KMS-11 (cell line): ENCODE data around the gene CRELD2.

Experiments used
- H2AFZ ChIP-seq: fragments of 200-600 bp; sonication (generic); 2 replicates; pipeline ENCODE4 v1.6.1; 2016; ENCODE audit warnings: antibody characterized with exemption, mixed run types, low read depth
- H3K27ac ChIP-seq: fragments of 200-600 bp; sonication (generic); 2 replicates; pipeline ENCODE4 v1.6.1; 2016; ENCODE audit warnings: mild to moderate bottlenecking, mixed run types
- H3K27me3 ChIP-seq: fragments of 200-600 bp; sonication (generic); 2 replicates; pipeline ENCODE4 v1.6.1; 2017; ENCODE audit warnings: mild to moderate bottlenecking, low read depth, mixed run types, moderate library complexity; ENCODE audit not compliant: insufficient read depth
- H3K36me3 ChIP-seq: fragments of 200-600 bp; sonication (generic); 2 replicates; pipeline ENCODE4 v1.6.1; 2017; ENCODE audit warnings: mild to moderate bottlenecking, mixed run types; ENCODE audit not compliant: insufficient read depth
- H3K4me1 ChIP-seq: fragments of 200-600 bp; sonication (generic); 2 replicates; pipeline ENCODE4 v1.6.1; 2016; ENCODE audit warnings: mild to moderate bottlenecking, low read depth, mixed run types; ENCODE audit not compliant: poor library complexity, severe bottlenecking
- H3K4me2 ChIP-seq: fragments of 200-600 bp; sonication (generic); 2 replicates; pipeline ENCODE4 v1.7.0; 2016; ENCODE audit warnings: mild to moderate bottlenecking, mixed run types
- H3K4me3 ChIP-seq: fragments of 200-600 bp; sonication (generic); IDR thresholded peaks from 2 replicates; pipeline ENCODE4 v1.6.1; 2017; ENCODE audit warnings: low read depth, low read length, mixed read lengths; ENCODE audit not compliant: insufficient read depth
- H3K79me2 ChIP-seq: fragments of 200-600 bp; sonication (generic); 2 replicates; pipeline ENCODE4 v1.6.1; 2016; ENCODE audit warnings: low read depth, mixed run types; ENCODE audit not compliant: insufficient read depth
- H3K9ac ChIP-seq: fragments of 200-600 bp; sonication (generic); 2 replicates; pipeline ENCODE4 v1.6.1; 2016; ENCODE audit warnings: mild to moderate bottlenecking, mixed run types
- H4K20me1 ChIP-seq: fragments of 200-600 bp; sonication (generic); 2 replicates; pipeline ENCODE4 v1.6.1; 2016; ENCODE audit warnings: mild to moderate bottlenecking, mixed run types; ENCODE audit not compliant: insufficient read depth
- CTCF ChIP-seq: fragments of 200-600 bp; sonication (generic); conservative IDR thresholded peaks from 2 replicates; pipeline ENCODE4 v1.6.1; 2017; ENCODE audit warnings: low read depth, mild to moderate bottlenecking, antibody characterized with exemption, low read length, moderate library complexity, mixed read lengths

CRELD2 gene

GRCh38 chr22:49910229-49911155 is 7.9 kb upstream of the CRELD2 start:
- Histone ChIP-seq H2AFZ (no peak overlapping the region), H3K4me1 (no peaks in the 10 kb centered on the region), H3K9ac (no peak overlapping the region), H3K27ac (no peak overlapping the region), H3K4me3 (no peak overlapping the region), H4K20me1 (no peaks in the 10 kb centered on the region), H3K79me2 (no peaks in the 10 kb centered on the region), H3K4me2 (no peak overlapping the region), H3K36me3 (no peaks in the 10 kb centered on the region), H3K27me3 (no peaks in the 10 kb centered on the region)
- no peak for TF ChIP-seq CTCF

- TF ChIP-seq CTCF: no peak
- no peaks in the 10 kb centered on the region for H3K4me1 ChIP-seq
- no peaks in the 10 kb centered on the region for H3K36me3 ChIP-seq
- H2AFZ ChIP-seq: no peak overlapping the region
- H3K4me2 ChIP-seq: no peak overlapping the region
- H3K4me3 ChIP-seq: no peak overlapping the region
- no peaks in the 10 kb centered on the region for H3K27me3 ChIP-seq
- H3K27ac ChIP-seq: no peak overlapping the region
- H3K9ac ChIP-seq: no peak overlapping the region
- no peaks in the 10 kb centered on the region for H3K79me2 ChIP-seq
- no peaks in the 10 kb centered on the region for H4K20me1 ChIP-seq
Observed at GRCh38 chr22:49911881-49912625, 6.4 kb upstream of the CRELD2 start.

GRCh38 chr22:49913026-49913425 is 5.4 kb upstream of the CRELD2 start:
- Histone ChIP-seq H3K9ac (no peak overlapping the region), H3K27me3 (no peaks in the 10 kb centered on the region), H3K4me2 (no peak overlapping the region), H2AFZ (no peak overlapping the region), H3K79me2 (no peaks in the 10 kb centered on the region), H3K36me3 (no peaks in the 10 kb centered on the region), H3K4me1 (no peaks in the 10 kb centered on the region), H4K20me1 (no peaks in the 10 kb centered on the region), H3K27ac (no peak overlapping the region), H3K4me3 (no peak overlapping the region)
- no peak for TF ChIP-seq CTCF

GRCh38 chr22:49913446-49913845 is 5.0 kb upstream of the CRELD2 start:
- no peak overlapping the region for H2AFZ ChIP-seq
- no peak overlapping the region for H3K9ac ChIP-seq
- no peaks in the 10 kb centered on the region for H3K4me1 ChIP-seq
- H3K4me2 ChIP-seq: no peak overlapping the region
- no peaks in the 10 kb centered on the region for H3K27me3 ChIP-seq
- H3K27ac ChIP-seq: no peak overlapping the region
- H3K79me2 ChIP-seq: no peaks in the 10 kb centered on the region
- no peaks in the 10 kb centered on the region for H4K20me1 ChIP-seq
- no peak for TF ChIP-seq CTCF
- no peaks in the 10 kb centered on the region for H3K36me3 ChIP-seq
- no peak overlapping the region for H3K4me3 ChIP-seq
